ENCODE results near the gene LMOD1.
"Not testable (repeated sequence)": the region's sequence is repeated elsewhere in the genome, so short reads cannot be mapped to it uniquely, and the experiment has no call there.

Gene LMOD1

GRCh38 chr1:201914456-201915235, 31.7 kb downstream of the LMOD1 start:
- no peak for DNase-seq

GRCh38 chr1:201912832-201913231, 33.5 kb downstream of the LMOD1 start:
- DNase-seq = no peak

GRCh38 chr1:201911826-201912571, 34.3 kb downstream of the LMOD1 start:
- no peak for DNase-seq

GRCh38 chr1:201907621-201908020, 38.7 kb downstream of the LMOD1 start:
- no peak for DNase-seq

- DNase-seq = no peak
Observed at GRCh38 chr1:201906336-201906735, 40.0 kb downstream of the LMOD1 start.

- no peak for DNase-seq
Observed at GRCh38 chr1:201905234-201905890, 41.0 kb downstream of the LMOD1 start.

- DNase-seq = no peak
Observed at GRCh38 chr1:201904579-201904978, 41.8 kb downstream of the LMOD1 start.

- no peak for DNase-seq
Observed at GRCh38 chr1:201903135-201903534, 43.2 kb downstream of the LMOD1 start.

- no peak for DNase-seq
Observed at GRCh38 chr1:201902198-201902597, 44.1 kb downstream of the LMOD1 start.

GRCh38 chr1:201901036-201901435, 45.3 kb downstream of the LMOD1 start:
- not testable (repeated sequence) for DNase-seq

- no peak for DNase-seq
Observed at GRCh38 chr1:201900476-201900875, 45.9 kb downstream of the LMOD1 start.

- DNase-seq = no peak
Observed at GRCh38 chr1:201899683-201900429, 46.5 kb downstream of the LMOD1 start.

GRCh38 chr1:201898992-201899391, 47.4 kb downstream of the LMOD1 start:
- no peak for DNase-seq

GRCh38 chr1:201898240-201898894, 48.0 kb downstream of the LMOD1 start:
- DNase-seq = no peak

- no peak for DNase-seq
Observed at GRCh38 chr1:201896951-201897391, 49.4 kb downstream of the LMOD1 start.

GRCh38 chr1:201895913-201896807, 50.2 kb downstream of the LMOD1 start:
- peak; percentile 86 to 89 for DNase-seq

GRCh38 chr1:201895120-201895665, 51.2 kb downstream of the LMOD1 start:
- DNase-seq = no peak

- DNase-seq = no peak
Observed at GRCh38 chr1:201894343-201895119, 51.8 kb downstream of the LMOD1 start.

- DNase-seq = no peak
Observed at GRCh38 chr1:201893431-201893830, 52.9 kb downstream of the LMOD1 start.

- no peak for DNase-seq
Observed at GRCh38 chr1:201892211-201892610, 54.1 kb downstream of the LMOD1 start.

Data from inflammatory macrophage (primary cell).